GM12878 (cell line): ENCODE results near the gene DHCR24.

Experiments
- NFYB ChIP-seq: IDR thresholded peaks from 2 replicates; pipeline ENCODE4 v1.6.1; 2011; ENCODE audit warnings: low read depth, mild to moderate bottlenecking, low read length, improper control_type of control experiment, moderate library complexity; ENCODE audit not compliant: insufficient read depth
- SMAD1 ChIP-seq: fragments of 450-650 bp; IDR thresholded peaks from 2 replicates; pipeline ENCODE4 v1.6.1; 2018; ENCODE audit warnings: mild to moderate bottlenecking, low read depth; ENCODE audit not compliant: partially characterized antibody
- TF ChIP-seq, protein P1 (sequence below), 3 experiments: IDR thresholded peaks in 2 of 3; conservative IDR thresholded peaks in 1 of 3; 2 replicates each; pipeline ENCODE4 v1.5.1; 2011; ENCODE audit warnings: low read depth in 3 of 3, low read length in 3 of 3, mild to moderate bottlenecking in 3 of 3, control low read depth in 2 of 3, moderate library complexity in 2 of 3, inconsistent platforms in 1 of 3, mixed read lengths in 1 of 3; ENCODE audit not compliant: control insufficient read depth in 2 of 3, insufficient read depth in 1 of 3; ENCODE audit errors: extremely low read depth in 1 of 3

- TF ChIP-seq NFYB (no peak), SMAD1 (no peak)
- TF ChIP-seq, protein P1, sequence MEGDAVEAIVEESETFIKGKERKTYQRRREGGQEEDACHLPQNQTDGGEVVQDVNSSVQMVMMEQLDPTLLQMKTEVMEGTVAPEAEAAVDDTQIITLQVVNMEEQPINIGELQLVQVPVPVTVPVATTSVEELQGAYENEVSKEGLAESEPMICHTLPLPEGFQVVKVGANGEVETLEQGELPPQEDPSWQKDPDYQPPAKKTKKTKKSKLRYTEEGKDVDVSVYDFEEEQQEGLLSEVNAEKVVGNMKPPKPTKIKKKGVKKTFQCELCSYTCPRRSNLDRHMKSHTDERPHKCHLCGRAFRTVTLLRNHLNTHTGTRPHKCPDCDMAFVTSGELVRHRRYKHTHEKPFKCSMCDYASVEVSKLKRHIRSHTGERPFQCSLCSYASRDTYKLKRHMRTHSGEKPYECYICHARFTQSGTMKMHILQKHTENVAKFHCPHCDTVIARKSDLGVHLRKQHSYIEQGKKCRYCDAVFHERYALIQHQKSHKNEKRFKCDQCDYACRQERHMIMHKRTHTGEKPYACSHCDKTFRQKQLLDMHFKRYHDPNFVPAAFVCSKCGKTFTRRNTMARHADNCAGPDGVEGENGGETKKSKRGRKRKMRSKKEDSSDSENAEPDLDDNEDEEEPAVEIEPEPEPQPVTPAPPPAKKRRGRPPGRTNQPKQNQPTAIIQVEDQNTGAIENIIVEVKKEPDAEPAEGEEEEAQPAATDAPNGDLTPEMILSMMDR (IDR thresholded peaks at IDR 0.05 in 2 of 3, conservative IDR thresholded peaks at IDR 0.05 in 1 of 3; ENCODE audit: control insufficient read depth in 2 of 3, extremely low read depth in 1 of 3, insufficient read depth in 1 of 3, low read depth in 3 of 3, low read length in 3 of 3), result no peak
Observed at GRCh38 chr1:54834007-54834541, 52.9 kb downstream of the DHCR24 start.
